ENCODE measurements around the gene PARP6.

- no peak for TF ChIP-seq CTCF (IDR thresholded peaks at IDR 0.05)
- no peak for TF ChIP-seq EZH2 (IDR thresholded peaks at IDR 0.05; ENCODE audit: borderline replicate concordance, insufficient read depth, low read depth, low read length, poor library complexity, severe bottlenecking)
Measured at GRCh38 chr15:72313881-72314280, 41.5 kb upstream of the PARP6 start.

Data from B cell (primary cell).